ENCODE results near the gene APLN.
A peak's percentile ranks its signal among the peaks of the same experiment; 100 is the strongest.

The APLN gene

GRCh38 chrX:129642641-129643040, 12.1 kb downstream of the APLN start:
- peak; percentile 54 for DNase-seq (ENCODE audit: low read depth)
- H3K4me3 ChIP-seq (replicated peaks; ENCODE audit: low read depth, low read length), result no peak overlapping the region
- TF ChIP-seq, protein P1, sequence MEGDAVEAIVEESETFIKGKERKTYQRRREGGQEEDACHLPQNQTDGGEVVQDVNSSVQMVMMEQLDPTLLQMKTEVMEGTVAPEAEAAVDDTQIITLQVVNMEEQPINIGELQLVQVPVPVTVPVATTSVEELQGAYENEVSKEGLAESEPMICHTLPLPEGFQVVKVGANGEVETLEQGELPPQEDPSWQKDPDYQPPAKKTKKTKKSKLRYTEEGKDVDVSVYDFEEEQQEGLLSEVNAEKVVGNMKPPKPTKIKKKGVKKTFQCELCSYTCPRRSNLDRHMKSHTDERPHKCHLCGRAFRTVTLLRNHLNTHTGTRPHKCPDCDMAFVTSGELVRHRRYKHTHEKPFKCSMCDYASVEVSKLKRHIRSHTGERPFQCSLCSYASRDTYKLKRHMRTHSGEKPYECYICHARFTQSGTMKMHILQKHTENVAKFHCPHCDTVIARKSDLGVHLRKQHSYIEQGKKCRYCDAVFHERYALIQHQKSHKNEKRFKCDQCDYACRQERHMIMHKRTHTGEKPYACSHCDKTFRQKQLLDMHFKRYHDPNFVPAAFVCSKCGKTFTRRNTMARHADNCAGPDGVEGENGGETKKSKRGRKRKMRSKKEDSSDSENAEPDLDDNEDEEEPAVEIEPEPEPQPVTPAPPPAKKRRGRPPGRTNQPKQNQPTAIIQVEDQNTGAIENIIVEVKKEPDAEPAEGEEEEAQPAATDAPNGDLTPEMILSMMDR (IDR thresholded peaks at IDR 0.05; ENCODE audit: low read length, missing control alignments), result no peak

DNA sequence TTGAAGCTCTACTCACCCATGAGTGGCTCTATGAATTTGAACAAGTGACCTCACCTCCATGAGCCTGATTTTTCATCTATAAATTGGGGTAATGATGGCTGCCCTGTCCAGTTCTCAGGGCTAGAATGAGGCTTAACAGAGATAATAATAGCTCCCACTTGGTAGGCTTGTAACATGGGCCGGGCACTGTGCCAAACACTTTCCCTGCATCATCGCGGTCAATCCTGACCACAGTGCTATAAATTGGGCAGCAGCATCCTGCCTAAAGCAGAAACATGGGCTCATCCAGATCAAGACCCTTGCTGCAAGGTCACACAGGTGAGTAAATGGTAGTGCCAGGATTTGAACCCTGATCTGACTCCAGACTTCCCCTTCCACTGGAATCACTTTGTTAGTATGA, 12.8 kb downstream of the APLN start:
- H3K4me3 ChIP-seq (replicated peaks; ENCODE audit: low read depth, low read length), result no peak overlapping the region
- peak; percentile 51 for DNase-seq (ENCODE audit: low read depth)
- TF ChIP-seq, protein P1 (IDR thresholded peaks at IDR 0.05; ENCODE audit: low read length, missing control alignments), result no peak

DNA sequence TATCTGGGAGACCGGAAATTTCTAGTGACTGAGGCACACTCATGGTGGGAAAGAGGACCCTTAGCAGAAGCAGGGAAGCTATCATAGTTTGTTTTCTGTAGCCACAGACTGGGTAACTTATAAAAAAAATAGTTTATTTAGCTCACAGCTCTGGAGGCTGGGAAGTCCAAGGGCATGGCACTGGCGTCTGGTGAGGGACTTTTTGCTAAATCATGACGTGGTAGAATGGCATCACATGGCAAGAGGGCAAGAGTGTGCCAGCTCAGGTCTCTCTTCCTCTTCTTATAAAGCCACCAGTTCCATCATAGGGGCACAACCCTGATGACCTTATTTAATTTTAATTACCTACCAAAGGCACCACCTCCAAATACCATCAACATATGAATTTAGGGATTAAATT, 13.3 kb downstream of the APLN start:
- no peak for DNase-seq (ENCODE audit: low read depth)
- TF ChIP-seq, protein P1 (IDR thresholded peaks at IDR 0.05; ENCODE audit: low read length, missing control alignments), result no peak
- no peak overlapping the region for H3K4me3 ChIP-seq (replicated peaks; ENCODE audit: low read depth, low read length)

DNA sequence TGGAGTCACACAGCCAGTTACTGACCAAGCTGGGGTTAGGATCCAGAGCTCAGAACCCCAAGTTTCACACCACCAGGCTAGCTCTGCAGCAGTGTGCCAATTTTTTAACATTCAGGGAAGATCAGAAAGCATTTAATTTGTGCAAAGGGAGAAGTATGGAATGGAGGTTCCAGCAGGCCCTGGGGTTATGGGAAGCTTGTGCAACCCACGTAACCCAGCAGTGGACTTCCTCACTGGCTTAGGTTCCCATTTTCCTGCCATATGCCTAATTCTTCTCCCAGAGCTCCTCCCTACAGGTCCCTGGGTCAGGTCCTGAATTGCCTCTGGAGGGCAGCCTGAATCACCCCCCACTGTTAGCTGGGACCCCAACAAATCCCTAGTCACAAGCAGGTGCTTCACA, 14.0 kb downstream of the APLN start:
- H3K4me3 ChIP-seq (replicated peaks; ENCODE audit: low read depth, low read length), result no peak overlapping the region
- TF ChIP-seq, protein P1 (IDR thresholded peaks at IDR 0.05; ENCODE audit: low read length, missing control alignments), result no peak
- no peak for DNase-seq (ENCODE audit: low read depth)

- no peak overlapping the region for H3K4me3 ChIP-seq (replicated peaks; ENCODE audit: low read depth, low read length)
- no peak for DNase-seq (ENCODE audit: low read depth)
- TF ChIP-seq, protein P1 (IDR thresholded peaks at IDR 0.05; ENCODE audit: low read length, missing control alignments), result no peak
Measured at GRCh38 chrX:129638917-129639316, 15.8 kb downstream of the APLN start.

- TF ChIP-seq, protein P1 (IDR thresholded peaks at IDR 0.05; ENCODE audit: low read length, missing control alignments), result peak; percentile 74
- peak; percentile 76 for DNase-seq (ENCODE audit: low read depth)
- no peak overlapping the region for H3K4me3 ChIP-seq (replicated peaks; ENCODE audit: low read depth, low read length)
Measured at GRCh38 chrX:129637217-129638109, 17.3 kb downstream of the APLN start.

Measured in fibroblast of pulmonary artery (primary cell).